Thyroid gland (tissue), 4 donors: Measurements from ENCODE around the gene KAZN. TPM values are rescaled to one million over a fixed set of nuclear protein-coding genes. Genes with fewer than 3 reads are reported as not detected.

ENCODE experiments used
- DNase-seq, 2 donors: peaks; one replicate each; pipeline ENCODE4 v3.0.0-alpha.2; 2019
- H3K27ac ChIP-seq, 3 donors: fragments of 200-600 bp; sonication (generic); 1 replicate in 2 of 3; 2 replicates in 1 of 3; pipeline ENCODE4 v1.5.1; 2016 to 2019; ENCODE audit warnings: mild to moderate bottlenecking in 1 of 3, moderate library complexity in 1 of 3
- H3K27me3 ChIP-seq: fragments of 200-600 bp; sonication (generic); one replicate; pipeline ENCODE4 v1.5.1; 2019
- H3K36me3 ChIP-seq, 2 donors: fragments of 200-600 bp; sonication (generic); one replicate each; pipeline ENCODE4 v1.5.1; 2016 to 2019
- H3K4me1 ChIP-seq, 2 donors: fragments of 200-600 bp; sonication (generic); one replicate each; pipeline ENCODE4 v1.5.1; 2017 to 2019
- H3K4me3 ChIP-seq, 3 donors: fragments of 200-600 bp; sonication (generic); replicated peaks in 1 of 3; 1 replicate in 2 of 3; 2 replicates in 1 of 3; pipeline ENCODE4 v1.5.1; 2016; ENCODE audit warnings: mild to moderate bottlenecking in 1 of 3
- H3K9me3 ChIP-seq: fragments of 200-600 bp; sonication (generic); one replicate; pipeline ENCODE4 v1.5.1; 2017
- CTCF ChIP-seq, 6 experiments: fragments of 200-600 bp in 3 of 6; fragments of 450-650 bp in 3 of 6; sonication (generic) in 3 of 6; IDR thresholded peaks; one replicate each; pipeline ENCODE4 v1.5.1; 2016 to 2019; ENCODE audit warnings: antibody characterized with exemption in 6 of 6, mild to moderate bottlenecking in 2 of 6, inconsistent platforms in 1 of 6, moderate library complexity in 1 of 6
- POLR2A ChIP-seq, 2 donors: fragments of 450-650 bp; IDR thresholded peaks; one replicate each; pipeline ENCODE4 v1.6.1; 2017; ENCODE audit warnings: antibody characterized with exemption in 2 of 2, mild to moderate bottlenecking in 2 of 2, moderate library complexity in 1 of 2
- WGBS, 2 donors: methylation state at CpG; one replicate each; pipeline ENCODE4 v1.1.5; 2017; 5-methylcytosine and 5-hydroxymethylcytosine counted together
- intact Hi-C: fragments of 100-400 bp; cut with DNase I; formaldehyde crosslinking; loops from one replicate; pipeline ENCODE4 v1.15.1; 2023
- total RNA-seq, 4 donors: library from RNA; depleted of rRNA; stranded (reverse); fragments of >200 nt; gene quantifications; one replicate each; pipeline ENCODE4 v1.2.3, GENCODE V29; 2016

The KAZN gene
- total RNA-seq, 4 donors from 2014 or later = 14.8 to 28.6 (median 18.2) TPM

- Histone ChIP-seq H3K27ac (no peak overlapping the region), H3K9me3 (no peaks in the 10 kb centered on the region), H3K4me3 (no peak overlapping the region), H3K36me3 (no peaks in the 10 kb centered on the region), H3K4me1 (no peaks in the 10 kb centered on the region), H3K27me3 (no peaks in the 10 kb centered on the region)
- DNase-seq = no peak
- TF ChIP-seq POLR2A (IDR thresholded peaks at IDR 0.05) (no peak), CTCF (IDR thresholded peaks at IDR 0.05) (no peak)
- intact Hi-C loops = loop anchor here (5.0 to 10.0 kb wide), 2 partner anchors 989 to 1136 kb away; no protein-coding TSS in a partner anchor
- 59 to 61% methylated on average over 21 of the region's 21 CpGs for WGBS, 2 donors
Observed at GRCh38 chr1:15100880-15101760, 502.6 kb downstream of the KAZN start.

- TF ChIP-seq POLR2A (IDR thresholded peaks at IDR 0.05) (no peak), CTCF (IDR thresholded peaks at IDR 0.05) (no peak)
- H3K27me3 ChIP-seq = no peaks in the 10 kb centered on the region
- no peak overlapping the region for H3K27ac ChIP-seq
- no peaks in the 10 kb centered on the region for H3K36me3 ChIP-seq
- 81 to 88% methylated on average over 4 of the region's 4 CpGs for WGBS, 2 donors
- H3K9me3 ChIP-seq = no peaks in the 10 kb centered on the region
- intact Hi-C loops = loop anchor here (5.0 to 10.0 kb wide), 2 partner anchors 990 to 1137 kb away; no protein-coding TSS in a partner anchor
- no peak for DNase-seq
- no peaks in the 10 kb centered on the region for H3K4me1 ChIP-seq
- H3K4me3 ChIP-seq = no peak overlapping the region
Observed at GRCh38 chr1:15101801-15102200, 503.3 kb downstream of the KAZN start.

GRCh38 chr1:15102646-15103045 lies 504.2 kb downstream of the KAZN start:
- Histone ChIP-seq H3K36me3 (no peaks in the 10 kb centered on the region), H3K27ac (no peak overlapping the region), H3K4me3 (no peak overlapping the region), H3K9me3 (no peaks in the 10 kb centered on the region), H3K4me1 (no peaks in the 10 kb centered on the region), H3K27me3 (no peaks in the 10 kb centered on the region)
- 89 to 91% methylated on average over 5 to 9 of the region's 9 CpGs for WGBS, 2 donors
- TF ChIP-seq POLR2A (IDR thresholded peaks at IDR 0.05) (no peak), CTCF (IDR thresholded peaks at IDR 0.05) (no peak)
- DNase-seq = no peak
- intact Hi-C loops = loop anchor here (5.0 to 10.0 kb wide), 2 partner anchors 990 to 1138 kb away; no protein-coding TSS in a partner anchor

DNA sequence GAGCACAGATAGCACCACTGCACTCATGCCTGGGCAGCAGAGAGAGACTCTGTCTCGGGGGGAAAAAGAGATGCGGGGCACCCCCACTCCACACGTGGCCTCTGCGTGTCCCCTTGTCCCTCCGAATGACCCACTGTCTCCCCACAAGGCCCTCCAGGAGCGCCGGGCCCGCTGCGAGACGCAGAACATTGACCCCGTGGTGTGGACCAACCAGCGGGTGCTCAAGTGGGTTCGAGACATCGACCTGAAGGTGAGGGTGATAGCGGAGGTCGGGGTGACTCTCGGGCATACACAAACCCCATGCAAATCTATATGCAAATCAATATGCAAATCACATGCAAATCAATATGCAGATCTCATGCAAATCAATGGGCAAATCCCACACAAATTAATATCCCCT lies 504.7 kb downstream of the KAZN start:
- DNase-seq = no peak
- Histone ChIP-seq H3K4me1 (no peaks in the 10 kb centered on the region), H3K36me3 (no peaks in the 10 kb centered on the region), H3K27me3 (no peaks in the 10 kb centered on the region), H3K27ac (no peak overlapping the region), H3K9me3 (no peaks in the 10 kb centered on the region), H3K4me3 (no peak overlapping the region)
- 94 to 99% methylated on average over 14 to 16 of the region's 17 CpGs for WGBS, 2 donors
- intact Hi-C loops = loop anchor here (5.0 to 10.0 kb wide), 2 partner anchors 991 to 1138 kb away; no protein-coding TSS in a partner anchor
- TF ChIP-seq POLR2A (IDR thresholded peaks at IDR 0.05) (no peak), CTCF (IDR thresholded peaks at IDR 0.05) (no peak)

DNA sequence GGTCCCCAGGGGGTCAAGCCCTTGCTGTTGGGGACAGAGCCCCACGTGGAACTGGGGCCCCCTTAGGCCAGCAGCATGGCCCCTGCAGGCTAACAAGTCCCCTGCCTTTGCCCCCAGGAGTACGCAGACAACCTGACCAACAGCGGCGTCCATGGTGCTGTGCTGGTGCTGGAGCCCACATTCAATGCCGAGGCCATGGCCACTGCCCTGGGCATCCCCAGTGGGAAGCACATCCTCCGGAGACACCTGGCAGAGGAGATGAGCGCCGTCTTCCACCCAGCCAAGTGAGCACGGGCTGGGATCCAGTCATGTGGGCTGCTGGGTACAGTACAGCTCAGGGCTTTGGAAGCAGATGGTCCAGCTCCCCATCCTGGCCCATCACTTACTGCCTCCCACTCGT lies 505.4 kb downstream of the KAZN start:
- Histone ChIP-seq H3K27ac (no peak overlapping the region), H3K36me3 (no peaks in the 10 kb centered on the region), H3K9me3 (no peaks in the 10 kb centered on the region), H3K27me3 (no peaks in the 10 kb centered on the region), H3K4me3 (no peak overlapping the region), H3K4me1 (no peaks in the 10 kb centered on the region)
- no peak for DNase-seq
- TF ChIP-seq POLR2A (IDR thresholded peaks at IDR 0.05) (no peak), CTCF (IDR thresholded peaks at IDR 0.05) (no peak)
- 83 to 86% methylated on average over 3 to 9 of the region's 10 CpGs for WGBS, 2 donors
- intact Hi-C loops = loop anchor here (5.0 to 10.0 kb wide), 2 partner anchors 992 to 1139 kb away; no protein-coding TSS in a partner anchor
